Measurements from ENCODE around the gene PTPRN2.
"Not testable (repeated sequence)": the region's sequence is repeated elsewhere in the genome, so short reads cannot be mapped to it uniquely, and the experiment has no call there.

The PTPRN2 gene

DNA sequence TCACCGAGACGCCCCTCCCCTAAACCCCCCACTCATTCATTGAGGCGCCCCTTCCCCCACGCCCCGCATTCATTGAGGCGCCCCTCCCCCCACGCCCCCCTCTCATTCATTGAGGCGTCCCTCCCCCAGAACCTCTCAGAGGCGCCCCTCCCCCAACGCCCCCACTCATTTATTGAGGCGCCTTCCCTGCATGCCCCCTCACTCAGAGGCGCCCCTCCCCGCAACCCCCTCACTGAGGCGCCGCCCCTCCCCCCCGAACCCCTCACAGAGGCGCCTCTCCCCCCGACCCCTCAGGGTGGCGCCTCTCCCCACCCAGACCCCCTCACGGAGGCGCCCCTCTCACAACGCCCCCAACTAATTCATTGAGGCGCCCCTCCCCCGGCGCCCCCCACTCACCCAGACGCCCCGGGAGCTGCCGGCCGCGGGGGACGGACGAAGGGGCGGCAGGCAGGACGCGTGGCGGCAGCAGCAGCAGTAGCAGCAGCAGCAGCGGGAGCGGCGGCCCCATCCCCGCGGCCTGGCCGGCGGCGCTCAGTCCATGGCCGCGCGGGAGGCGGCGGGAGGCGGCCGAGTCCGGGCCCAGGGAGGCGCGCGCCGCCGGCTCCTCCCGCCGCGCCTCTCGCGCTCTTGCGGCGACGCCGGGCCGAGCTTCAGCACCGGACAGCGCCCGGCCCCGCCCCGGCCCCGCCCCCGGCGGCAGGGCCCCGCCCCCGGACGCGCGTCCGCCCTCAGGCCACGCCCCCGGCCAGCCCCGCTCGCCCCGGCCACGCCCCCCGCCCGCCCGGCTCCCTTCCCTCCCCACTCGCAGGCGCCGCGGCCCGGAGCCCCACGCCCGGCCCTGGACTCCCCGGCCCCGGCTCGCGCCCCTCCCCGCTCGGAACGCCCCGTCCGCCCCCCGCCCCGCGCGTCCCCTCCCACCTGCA, at the start of gene PTPRN2:
PTPRN2 (minus strand) TSS at position 662 of the 923 bp plus-strand sequence.
- FAIRE-seq, result no peak

DNA sequence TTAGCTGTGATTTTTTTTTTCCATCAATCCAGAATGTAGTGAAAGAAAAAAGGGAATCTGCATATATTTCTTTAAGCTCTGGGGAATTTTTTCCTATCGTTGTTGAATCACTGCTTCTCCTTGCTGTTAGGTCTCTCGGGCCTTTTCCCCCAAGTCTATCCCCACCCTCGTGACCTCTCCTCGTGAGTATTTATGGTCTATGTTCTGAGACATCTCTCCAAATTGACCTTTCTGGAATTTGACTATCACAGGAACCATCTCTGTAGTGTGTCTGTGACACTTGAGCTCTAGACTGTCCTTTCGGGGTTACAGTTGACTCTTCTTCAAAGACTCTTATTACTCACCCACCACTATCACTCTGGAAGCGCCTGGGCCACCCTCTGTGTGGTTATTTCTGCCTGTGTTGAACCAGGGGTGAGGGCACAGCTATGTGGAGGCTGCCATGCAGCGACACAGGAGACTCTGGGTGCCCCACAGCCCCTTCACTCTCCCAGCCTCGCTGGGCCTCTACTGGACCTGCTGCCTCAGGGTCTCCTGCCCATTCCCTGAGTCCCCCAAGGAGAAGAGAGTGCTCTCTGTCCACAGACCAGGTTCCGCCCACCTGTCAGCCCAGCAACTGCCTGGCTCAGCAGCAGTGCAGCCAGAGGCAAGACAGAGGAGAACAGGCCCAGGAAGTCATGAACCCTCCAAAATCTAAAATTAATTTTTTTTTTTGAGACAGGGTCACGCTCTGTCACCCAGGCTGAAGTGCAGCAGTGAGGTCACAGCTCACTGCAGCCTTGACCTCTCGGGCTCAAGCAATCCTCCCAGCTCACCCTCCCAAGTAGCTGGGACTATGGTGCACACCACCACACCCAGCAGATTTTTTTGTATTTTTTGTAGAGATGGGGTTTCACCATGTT, 45.7 kb upstream of the PTPRN2 start:
- FAIRE-seq, result no peak

- no peak for FAIRE-seq
These were observed 44.1 kb upstream of the PTPRN2 start for GRCh38 chr7:158631574-158632195.

- FAIRE-seq, result not testable (repeated sequence)
These were observed 38.7 kb upstream of the PTPRN2 start for GRCh38 chr7:158626289-158626688.

GRCh38 chr7:158623241-158623640, 35.6 kb upstream of the PTPRN2 start:
- no peak for FAIRE-seq

GRCh38 chr7:158620839-158621441, 33.3 kb upstream of the PTPRN2 start:
- FAIRE-seq, result peak; percentile 59

DNA sequence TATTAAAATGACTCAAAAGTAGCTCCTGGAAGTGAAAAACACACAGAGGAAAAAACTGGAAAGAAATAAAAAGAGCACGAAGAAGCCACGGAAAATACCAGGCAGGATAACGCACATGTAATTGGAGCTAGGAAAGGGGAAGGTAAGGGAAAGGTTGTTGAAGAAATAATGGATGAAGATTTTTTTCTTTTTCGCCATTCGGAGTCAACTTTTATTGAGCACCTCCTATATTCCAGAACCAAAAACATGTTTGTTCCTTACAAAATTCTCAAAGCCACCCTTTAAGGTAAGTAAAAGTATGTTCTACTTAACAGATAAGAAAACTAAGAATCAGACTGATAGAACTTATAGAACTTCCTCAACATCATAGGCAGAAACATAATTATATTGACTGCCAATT, 32.8 kb upstream of the PTPRN2 start:
- no peak for FAIRE-seq

DNA sequence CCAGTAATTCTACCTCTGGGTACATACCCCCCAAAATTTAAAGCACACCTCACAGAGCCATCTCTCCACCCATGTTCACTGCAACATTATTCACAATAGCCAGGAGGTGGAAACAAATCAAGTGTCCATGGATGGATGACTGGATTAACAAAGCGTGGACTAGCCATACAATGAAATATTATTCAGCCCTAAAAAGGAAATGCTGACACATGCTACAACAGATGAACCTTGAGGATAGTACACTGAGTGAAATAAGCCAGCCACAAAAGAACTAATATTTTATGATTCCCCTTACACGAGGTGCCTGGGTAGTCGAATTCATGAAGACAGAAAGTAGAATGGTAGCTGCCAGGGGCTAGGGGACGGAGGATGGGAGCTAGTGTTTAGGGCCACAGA, 31.1 kb upstream of the PTPRN2 start:
- no peak for FAIRE-seq

DNA sequence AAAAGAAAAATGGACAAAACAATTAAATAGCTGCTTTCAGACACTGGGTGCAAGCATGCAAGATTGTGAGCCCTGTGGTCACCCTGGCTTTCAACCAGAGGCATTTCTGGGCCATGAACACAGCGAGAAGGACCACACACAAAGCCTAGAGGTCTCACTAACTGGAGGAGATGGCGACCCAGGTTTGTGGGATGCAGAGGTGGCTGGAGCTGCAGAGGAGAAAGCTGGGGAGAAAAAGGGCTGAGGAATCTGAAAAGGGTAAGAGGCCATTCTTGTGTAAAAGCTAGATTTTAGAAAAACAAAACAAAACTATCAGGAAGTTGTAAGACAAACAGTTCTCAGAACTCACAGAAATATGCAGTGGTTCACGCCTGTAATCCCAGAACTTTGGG, 30.1 kb upstream of the PTPRN2 start:
- peak; percentile 95 for FAIRE-seq

- peak; percentile 29 for FAIRE-seq
These were observed 28.4 kb upstream of the PTPRN2 start for GRCh38 chr7:158616050-158616449.

GRCh38 chr7:158614700-158615099, 27.1 kb upstream of the PTPRN2 start:
- peak; percentile 8 for FAIRE-seq

- FAIRE-seq, result no peak
These were observed 25.9 kb upstream of the PTPRN2 start for GRCh38 chr7:158613481-158613880.

DNA sequence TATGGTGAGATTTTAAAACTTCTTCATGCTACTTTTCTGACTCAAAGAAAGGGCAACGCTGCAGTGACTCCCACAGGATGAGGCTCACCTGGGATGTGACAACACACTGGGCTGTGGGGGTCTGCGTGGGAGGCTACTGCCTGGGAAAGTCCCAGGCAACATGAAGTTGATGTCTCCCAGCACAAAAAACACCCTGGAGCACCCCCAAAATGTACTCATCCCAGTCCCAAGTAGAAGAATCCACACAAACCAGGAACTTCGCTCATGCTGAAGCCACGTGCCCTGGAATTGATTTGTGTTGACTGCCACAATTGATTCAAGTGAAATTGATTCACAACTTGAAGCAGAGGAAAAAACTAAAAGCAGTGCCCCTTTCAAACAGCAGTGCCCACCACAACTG, 24.9 kb upstream of the PTPRN2 start:
- no peak for FAIRE-seq

DNA sequence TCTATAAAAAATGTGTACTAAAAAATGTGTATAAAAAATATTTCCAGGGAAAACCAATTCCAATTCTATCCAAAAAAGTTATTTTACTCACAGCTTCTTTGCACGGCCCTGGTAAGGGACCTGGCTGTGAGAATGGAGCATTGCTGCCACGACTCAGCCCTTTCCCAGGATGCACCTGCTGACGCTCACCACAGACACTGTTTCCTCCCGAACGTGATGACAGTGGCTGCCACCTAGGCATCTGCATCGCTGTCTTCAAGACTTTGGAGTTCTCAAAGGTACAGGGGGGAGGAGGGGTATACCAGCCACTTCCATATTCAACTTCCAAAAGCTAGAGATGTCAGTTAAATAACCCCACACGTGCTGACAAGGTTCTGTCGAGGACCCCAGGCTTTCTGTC, 23.9 kb upstream of the PTPRN2 start:
- no peak for FAIRE-seq

GRCh38 chr7:158609313-158609974, 21.8 kb upstream of the PTPRN2 start:
- no peak for FAIRE-seq

DNA sequence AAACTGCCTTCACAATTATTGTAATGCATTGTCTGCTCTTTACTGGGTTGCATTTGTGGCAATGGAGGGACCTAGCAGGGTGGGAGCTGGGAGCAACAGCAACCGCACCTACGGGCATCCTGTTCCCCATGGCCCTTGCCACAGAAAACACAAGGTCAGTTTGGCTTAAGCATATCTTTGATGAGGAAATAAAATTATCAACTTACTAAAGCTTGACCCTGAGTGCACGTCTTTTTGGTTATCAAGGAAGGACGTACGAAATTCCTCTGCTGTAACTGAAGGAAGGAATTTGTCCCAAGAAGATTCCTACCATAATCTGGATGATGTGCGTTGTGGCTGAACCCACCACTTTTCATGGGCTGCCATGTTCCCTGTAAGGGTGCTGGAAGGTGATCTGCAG, 19.9 kb upstream of the PTPRN2 start:
- no peak for FAIRE-seq

- FAIRE-seq, result no peak
These were observed 19.2 kb upstream of the PTPRN2 start for GRCh38 chr7:158606671-158607424.

DNA sequence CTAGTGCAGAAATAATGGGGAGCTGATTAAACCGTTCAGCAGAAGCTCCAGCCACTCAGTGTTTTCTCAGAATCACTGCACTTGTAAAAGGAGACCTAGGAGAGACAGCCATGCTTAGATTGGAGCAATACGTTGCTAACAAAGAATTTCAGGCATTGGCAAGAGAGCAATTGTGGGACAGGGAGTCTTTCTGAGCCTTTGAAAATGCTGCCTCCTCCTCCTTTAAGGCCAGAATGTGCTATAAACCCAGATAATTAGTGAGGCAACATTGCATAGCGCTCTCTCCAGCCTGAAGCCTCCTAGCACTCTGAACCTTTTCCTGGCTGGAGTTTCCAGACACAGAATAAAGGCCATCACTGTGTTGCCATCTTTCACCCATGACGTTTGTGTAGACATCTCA, 18.5 kb upstream of the PTPRN2 start:
- no peak for FAIRE-seq

GRCh38 chr7:158603773-158604755, 16.4 kb upstream of the PTPRN2 start:
- FAIRE-seq, result no peak
